HL-60 (cell line): Measurements from ENCODE around the gene LSG1.

ENCODE experiments used
- CTCF ChIP-seq: IDR thresholded peaks from one replicate; pipeline ENCODE4 v1.5.1; 2011; ENCODE audit warnings: low read length, control low read depth, inconsistent platforms; ENCODE audit not compliant: insufficient read depth
- POLR2AphosphoS5 ChIP-seq: IDR thresholded peaks from 2 replicates; pipeline ENCODE4 v1.6.1; 2012; ENCODE audit warnings: low read depth
- SPI1 ChIP-seq: IDR thresholded peaks from 2 replicates; pipeline ENCODE4 v1.6.1; 2012; ENCODE audit warnings: low read depth, mild to moderate bottlenecking, borderline replicate concordance

DNA sequence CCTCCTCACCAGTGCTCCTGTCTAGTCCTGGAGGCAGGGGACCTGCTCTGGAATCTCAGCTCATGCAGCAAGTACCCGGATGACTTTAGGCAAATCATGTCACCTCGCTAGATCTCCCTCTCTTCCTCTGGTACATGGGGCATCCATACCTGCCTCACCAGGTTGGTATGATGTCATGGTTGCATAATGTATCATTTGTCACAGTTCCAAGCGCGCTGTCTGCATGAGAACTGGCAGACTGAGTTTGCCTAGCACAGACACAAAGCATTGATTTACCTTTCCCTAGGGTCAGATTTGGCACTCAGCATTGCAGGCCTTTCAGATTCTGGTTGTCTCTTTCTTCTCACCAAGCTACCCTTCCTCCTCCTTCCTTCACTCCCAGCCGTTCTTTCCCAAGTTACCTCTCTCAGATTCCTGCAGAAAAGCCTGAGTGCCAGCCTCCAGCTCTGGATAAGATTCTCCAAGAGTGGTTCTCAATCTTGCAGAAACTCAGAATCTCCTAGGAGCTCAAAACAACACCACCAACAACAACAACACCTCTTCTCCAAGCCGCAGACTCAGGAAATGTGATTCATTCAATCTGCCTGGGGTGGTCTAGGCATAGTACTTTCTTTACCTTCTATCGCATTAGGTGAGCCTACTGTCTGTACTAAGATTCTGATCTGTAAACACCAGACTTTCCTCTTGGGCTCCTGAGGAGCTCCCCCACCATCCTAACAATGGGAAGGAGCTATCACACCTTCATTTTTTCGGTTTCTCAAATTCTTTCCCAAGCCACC is 43.2 kb upstream of the LSG1 start:
- TF ChIP-seq CTCF = no peak
- TF ChIP-seq POLR2AphosphoS5 = no peak
- TF ChIP-seq SPI1 = no peak
